Mucosa of descending colon (tissue), 3 donors: Measurements from ENCODE around the gene SCML2. TPM values are rescaled to one million over a fixed set of nuclear protein-coding genes. Genes with fewer than 3 reads are reported as not detected.

Source experiments
- ATAC-seq: fragments of 200-7000 bp; cut with Tn5 transposase; one replicate; pipeline ENCODE4 v1.9.1; 2020; ENCODE audit warnings: mild to moderate bottlenecking, moderate library complexity
- DNase-seq, 3 donors: peaks; one replicate each; pipeline ENCODE4 v3.0.0-alpha.2; 2020
- H3K36me3 ChIP-seq: fragments of 200-600 bp; one replicate; pipeline ENCODE4 v1.8.0; 2021; ENCODE audit warnings: low read depth, mild to moderate bottlenecking
- H3K4me1 ChIP-seq: fragments of 200-600 bp; one replicate; pipeline ENCODE4 v1.8.0; 2021; ENCODE audit warnings: low read depth, mild to moderate bottlenecking
- H3K4me3 ChIP-seq: fragments of 200-600 bp; one replicate; pipeline ENCODE4 v1.8.0; 2021; ENCODE audit warnings: mild to moderate bottlenecking
- H3K9me3 ChIP-seq: fragments of 200-600 bp; one replicate; pipeline ENCODE4 v1.8.0; 2021; ENCODE audit warnings: mild to moderate bottlenecking
- intact Hi-C, 2 donors: fragments of 100-400 bp; cut with DNase I in 1 of 2; cut with micrococcal nuclease in 1 of 2; formaldehyde crosslinking; loops; one replicate each; pipeline versions ENCODE4 v1.11.0 to v1.11.1; 2022; cut with DNase I, micrococcal nuclease
- total RNA-seq, 3 donors: library from RNA; stranded (reverse); fragmentation: NEBNext Ultra II Directional in 2 of 3; extraction: Animal tissue kit (Norgen Biotek cat#: 25700) in 2 of 3; gene quantifications; one replicate each; pipeline versions ENCODE4 v1.2.1 to v1.2.4, GENCODE V29; 2021 to 2023
- TF ChIP-seq, protein P1 (sequence below): fragments of 200-600 bp; IDR thresholded peaks from one replicate; pipeline ENCODE4 v1.8.0; 2022; ENCODE audit warnings: antibody characterized with exemption, mild to moderate bottlenecking
- donor health status: DM: no; HTN: no; CAD: no; lungs with moderate emphysema.
- donor health status: DM: no; HTN: no; CAD: no.
- donor health status: DM: no; HTN: yes; CAD: no.

SCML2 gene
- total RNA-seq, 3 donors from 2014 or later: 1.0 to 4.2 (median 1.1) TPM

DNA sequence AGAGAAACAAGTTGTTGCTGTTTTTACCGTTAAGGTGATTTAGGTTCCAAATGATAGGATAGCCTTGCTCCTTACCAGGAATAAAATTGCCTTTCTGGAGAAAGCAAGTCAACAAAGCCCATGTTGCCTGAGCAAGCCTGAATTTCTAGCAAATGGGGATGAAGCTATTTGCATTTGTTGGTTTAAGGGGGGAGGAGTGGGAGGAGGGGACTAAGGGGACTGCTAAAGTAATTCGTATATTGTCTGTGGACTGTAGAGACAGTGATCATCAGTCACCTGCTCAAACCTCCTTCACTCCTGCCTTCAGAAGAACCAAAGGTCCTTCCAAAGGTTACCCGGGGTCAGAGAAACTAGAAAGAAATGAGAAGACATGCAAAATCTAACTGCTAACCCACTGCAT, 65.8 kb downstream of the SCML2 start:
- intact Hi-C loops: no loop called here
- H3K4me1 ChIP-seq: no peaks in the 10 kb centered on the region

DNA sequence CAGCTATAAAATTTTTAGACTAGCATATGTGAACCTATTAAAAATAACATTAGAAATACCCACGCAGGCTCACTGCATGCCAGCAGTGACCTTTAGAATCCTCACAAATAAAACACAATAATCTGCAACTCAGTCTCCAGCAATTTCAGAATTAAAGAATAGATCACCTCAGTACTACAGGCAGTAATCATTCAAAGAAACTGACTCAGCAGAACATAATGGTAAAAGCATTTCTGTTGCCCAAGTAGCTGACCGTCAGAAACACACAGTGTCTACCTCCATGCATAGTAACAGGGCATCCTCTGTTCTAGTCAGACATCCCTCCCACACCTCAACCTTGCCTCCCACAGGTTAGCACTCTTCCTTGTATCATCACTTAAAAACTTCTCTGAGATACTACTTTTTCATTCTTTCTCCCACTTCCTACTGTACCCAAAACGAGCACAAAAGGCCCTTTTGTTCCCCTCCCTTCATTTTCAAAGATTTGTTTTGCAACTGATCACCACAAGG, 68.1 kb downstream of the SCML2 start:
- H3K9me3 ChIP-seq: no peaks in the 10 kb centered on the region
- TF ChIP-seq, protein P1, sequence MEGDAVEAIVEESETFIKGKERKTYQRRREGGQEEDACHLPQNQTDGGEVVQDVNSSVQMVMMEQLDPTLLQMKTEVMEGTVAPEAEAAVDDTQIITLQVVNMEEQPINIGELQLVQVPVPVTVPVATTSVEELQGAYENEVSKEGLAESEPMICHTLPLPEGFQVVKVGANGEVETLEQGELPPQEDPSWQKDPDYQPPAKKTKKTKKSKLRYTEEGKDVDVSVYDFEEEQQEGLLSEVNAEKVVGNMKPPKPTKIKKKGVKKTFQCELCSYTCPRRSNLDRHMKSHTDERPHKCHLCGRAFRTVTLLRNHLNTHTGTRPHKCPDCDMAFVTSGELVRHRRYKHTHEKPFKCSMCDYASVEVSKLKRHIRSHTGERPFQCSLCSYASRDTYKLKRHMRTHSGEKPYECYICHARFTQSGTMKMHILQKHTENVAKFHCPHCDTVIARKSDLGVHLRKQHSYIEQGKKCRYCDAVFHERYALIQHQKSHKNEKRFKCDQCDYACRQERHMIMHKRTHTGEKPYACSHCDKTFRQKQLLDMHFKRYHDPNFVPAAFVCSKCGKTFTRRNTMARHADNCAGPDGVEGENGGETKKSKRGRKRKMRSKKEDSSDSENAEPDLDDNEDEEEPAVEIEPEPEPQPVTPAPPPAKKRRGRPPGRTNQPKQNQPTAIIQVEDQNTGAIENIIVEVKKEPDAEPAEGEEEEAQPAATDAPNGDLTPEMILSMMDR: no peak
- H3K4me1 ChIP-seq: no peaks in the 10 kb centered on the region
- H3K4me3 ChIP-seq: no peak overlapping the region
- no peak for DNase-seq
- intact Hi-C loops: no loop called here
- no peak for ATAC-seq
- H3K36me3 ChIP-seq: no peaks in the 10 kb centered on the region

More for the DNA sequence above, 65.8 kb downstream of the SCML2 start:
- Histone ChIP-seq H3K36me3 (no peaks in the 10 kb centered on the region), H3K4me3 (no peak overlapping the region), H3K9me3 (no peaks in the 10 kb centered on the region)
- TF ChIP-seq, protein P1: no peak
- no peak for DNase-seq
- ATAC-seq: no peak

DNA sequence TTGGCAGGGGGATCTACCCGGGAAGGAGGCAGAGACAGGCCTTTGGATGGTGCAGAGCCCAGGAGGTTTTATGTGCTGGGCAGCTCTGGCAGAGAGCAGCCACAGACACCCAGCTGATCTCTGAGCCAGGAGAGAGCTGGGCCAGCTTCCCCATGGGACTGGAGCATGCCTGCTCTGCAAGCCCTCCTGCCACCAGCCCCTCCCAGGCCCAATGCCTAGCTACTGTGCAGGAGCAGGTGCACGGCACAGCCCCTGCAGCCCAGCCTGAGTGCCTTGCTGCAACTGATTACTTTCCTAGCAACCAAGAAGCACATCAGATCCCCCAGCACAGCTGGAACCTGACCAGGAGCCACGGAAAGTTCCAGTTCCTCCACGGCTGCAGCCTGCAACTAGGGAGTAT, 76.0 kb downstream of the SCML2 start:
- Histone ChIP-seq H3K9me3 (no peaks in the 10 kb centered on the region), H3K4me1 (no peaks in the 10 kb centered on the region), H3K36me3 (no peaks in the 10 kb centered on the region), H3K4me3 (no peak overlapping the region)
- no peak for ATAC-seq
- TF ChIP-seq, protein P1: no peak
- intact Hi-C loops: no loop called here
- no peak for DNase-seq

DNA sequence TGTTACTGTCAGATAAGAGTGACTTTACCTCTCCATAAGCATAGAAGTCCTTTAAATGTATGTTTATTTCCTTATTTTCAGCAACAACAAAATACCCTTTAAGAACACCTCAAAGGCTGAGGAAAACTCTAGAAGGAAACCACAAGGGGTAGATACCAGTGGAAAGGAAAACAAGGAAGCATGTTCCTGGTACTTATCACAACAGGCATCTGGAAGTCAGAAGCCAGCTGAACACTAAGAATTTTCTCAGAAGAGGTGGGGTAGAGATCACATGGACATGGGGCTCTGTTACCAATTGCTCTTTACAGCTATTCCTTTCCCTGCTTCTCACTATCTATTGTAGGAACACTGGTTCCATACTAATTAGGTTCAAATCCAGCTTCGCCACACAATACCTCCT, 82.3 kb downstream of the SCML2 start:
- Histone ChIP-seq H3K36me3 (no peaks in the 10 kb centered on the region), H3K9me3 (no peaks in the 10 kb centered on the region), H3K4me1 (no peaks in the 10 kb centered on the region), H3K4me3 (no peak overlapping the region)
- DNase-seq (no peak), ATAC-seq (no peak)
- intact Hi-C loops: no loop called here
- TF ChIP-seq, protein P1: no peak

DNA sequence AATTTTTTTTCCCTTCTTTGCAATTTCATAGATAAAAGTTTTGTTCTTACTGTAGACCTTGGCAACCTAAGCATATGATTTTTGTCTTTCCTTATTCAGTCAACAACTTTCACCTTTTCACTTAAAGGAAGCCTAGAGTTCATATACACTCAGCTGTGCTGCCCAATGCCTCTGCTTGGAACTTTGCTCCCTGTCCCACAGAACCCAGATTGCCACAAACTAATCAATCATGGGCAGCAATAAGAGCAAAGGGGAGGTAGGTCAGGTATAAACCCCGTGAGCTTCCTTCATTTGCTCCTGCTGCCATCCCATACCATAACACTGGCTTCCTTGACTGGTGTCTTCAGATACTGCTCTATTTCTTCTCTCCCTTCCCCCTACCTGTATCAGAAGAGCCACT, 82.8 kb downstream of the SCML2 start:
- intact Hi-C loops: no loop called here
- DNase-seq: no peak
- H3K4me1 ChIP-seq: no peaks in the 10 kb centered on the region
- H3K36me3 ChIP-seq: no peaks in the 10 kb centered on the region
- no peaks in the 10 kb centered on the region for H3K9me3 ChIP-seq
- no peak for ATAC-seq
- no peak overlapping the region for H3K4me3 ChIP-seq
- TF ChIP-seq, protein P1: no peak

DNA sequence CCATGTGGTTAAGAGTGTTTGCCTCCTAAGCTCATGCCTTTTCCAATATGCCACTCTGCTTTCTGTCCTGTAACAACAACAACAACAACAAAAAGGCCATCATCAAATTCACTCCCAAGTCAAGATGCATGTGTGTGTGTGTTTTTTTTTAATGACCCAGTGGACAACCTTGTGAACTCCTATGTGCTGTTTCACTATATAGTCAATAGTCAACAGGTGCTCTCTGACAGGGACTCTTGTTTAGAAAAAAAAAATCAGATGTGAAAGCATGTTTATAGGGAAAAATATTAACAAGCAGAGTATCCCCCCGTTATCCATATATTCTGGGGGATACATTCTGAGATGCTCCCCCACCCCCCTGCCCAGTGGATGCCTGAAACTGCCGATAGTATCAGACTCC, 83.2 kb downstream of the SCML2 start:
- no peaks in the 10 kb centered on the region for H3K9me3 ChIP-seq
- no peak overlapping the region for H3K4me3 ChIP-seq
- intact Hi-C loops: no loop called here
- ATAC-seq (no peak), DNase-seq (no peak)
- TF ChIP-seq, protein P1: no peak
- no peaks in the 10 kb centered on the region for H3K4me1 ChIP-seq
- H3K36me3 ChIP-seq: no peaks in the 10 kb centered on the region
